ENCODE results near the gene LPAR6. TPM values are rescaled to one million over a fixed set of nuclear protein-coding genes. Genes with fewer than 3 reads are reported as not detected.

The LPAR6 gene
- total and polyA plus RNA-seq, 8 donors = 1.4 to 104 (median 11.9) TPM

DNA sequence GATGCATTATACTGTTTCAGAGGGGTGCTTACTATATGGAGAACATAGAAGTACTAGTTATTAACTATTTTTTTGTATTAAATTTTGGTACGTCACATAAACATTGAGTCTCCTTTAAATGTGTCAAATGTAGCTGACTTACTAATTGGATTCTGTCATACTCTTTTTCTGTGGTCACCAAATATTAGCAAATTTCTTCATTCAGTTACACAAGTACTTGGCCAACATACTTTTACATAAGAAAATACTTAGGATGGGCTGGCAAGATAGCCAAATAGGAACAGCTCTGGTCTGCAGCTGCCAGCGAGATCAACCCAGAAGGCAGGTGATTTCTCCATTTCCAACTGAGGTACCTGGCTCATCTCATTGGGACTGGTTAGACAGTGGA, 19.2 kb downstream of the LPAR6 start:
- WGBS, 5 donors = 92 to 96% (median 95%) methylated on average over 2 of the region's 2 CpGs
- no peak for DNase-seq
- intact Hi-C loops (cut with DNase I; ENCODE audit: low total_unique reads) = no loop called here
- Histone ChIP-seq H3K4me3 (no peak overlapping the region), H3K27me3 (no peaks in the 10 kb centered on the region), H3K4me1 (peaks cover 0 to 11% (median 1%) of the 10 kb centered on the region in 4 donors), H3K36me3 (peaks cover 0 to 45% (median 34%) of the 10 kb centered on the region in 4 donors), H3K9me3 (peaks cover 0 to 11% (median 7%) of the 10 kb centered on the region in 4 donors), H3K27ac (no peak overlapping the region)
- no peak for TF ChIP-seq POLR2AphosphoS5 (IDR thresholded peaks at IDR 0.05)
- no peak for TF ChIP-seq POLR2A (IDR thresholded peaks at IDR 0.05)
- TF ChIP-seq CTCF (IDR thresholded peaks at IDR 0.05) = no peak
- no peak for TF ChIP-seq EP300 (IDR thresholded peaks at IDR 0.05)

DNA sequence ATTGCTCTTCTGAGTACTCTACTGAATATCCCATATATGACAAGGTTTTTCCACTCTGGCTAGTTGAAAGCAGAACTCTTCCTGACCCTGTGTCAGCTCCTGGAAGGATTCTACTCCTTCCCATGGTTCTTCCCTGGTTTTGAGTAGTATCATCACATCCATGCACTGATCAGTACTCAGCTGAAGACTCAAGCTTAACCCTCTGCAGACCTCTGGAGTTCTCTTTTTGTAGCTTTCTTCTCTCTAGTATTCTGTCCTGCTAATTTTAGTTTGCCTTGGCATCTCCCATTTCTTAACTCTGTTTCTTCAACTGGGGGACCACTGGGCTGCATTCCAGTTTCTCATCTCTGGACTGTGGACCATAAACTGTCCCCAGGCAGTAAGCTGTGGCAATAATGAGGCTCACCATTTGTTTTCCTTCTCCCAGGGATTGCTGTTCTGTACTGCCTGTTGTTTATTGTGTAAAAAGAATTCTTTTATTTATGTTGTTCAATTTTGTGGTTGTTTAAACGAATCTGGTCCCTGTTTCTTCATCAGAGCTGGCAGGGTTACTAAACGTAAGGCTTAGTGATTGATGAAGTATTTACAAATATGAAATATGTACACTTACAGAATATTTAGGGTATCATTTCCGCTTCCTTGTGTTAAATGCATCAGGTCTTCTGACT, 19.7 kb downstream of the LPAR6 start:
- Histone ChIP-seq H3K4me1 (peaks cover 0 to 6% (median 0%) of the 10 kb centered on the region in 4 donors), H3K9me3 (peaks cover 0 to 11% (median 7%) of the 10 kb centered on the region in 4 donors), H3K4me3 (no peak overlapping the region), H3K27ac (no peak overlapping the region), H3K27me3 (no peaks in the 10 kb centered on the region), H3K36me3 (peaks cover 0 to 45% (median 34%) of the 10 kb centered on the region in 4 donors)
- intact Hi-C loops (cut with DNase I; ENCODE audit: low total_unique reads) = no loop called here
- no peak for TF ChIP-seq CTCF (IDR thresholded peaks at IDR 0.05)
- no peak for TF ChIP-seq POLR2AphosphoS5 (IDR thresholded peaks at IDR 0.05)
- TF ChIP-seq POLR2A (IDR thresholded peaks at IDR 0.05) = no peak
- TF ChIP-seq EP300 (IDR thresholded peaks at IDR 0.05) = no peak
- no peak for DNase-seq
- WGBS, 5 donors = 79 to 93% (median 90%) methylated on average over 3 of the region's 3 CpGs

DNA sequence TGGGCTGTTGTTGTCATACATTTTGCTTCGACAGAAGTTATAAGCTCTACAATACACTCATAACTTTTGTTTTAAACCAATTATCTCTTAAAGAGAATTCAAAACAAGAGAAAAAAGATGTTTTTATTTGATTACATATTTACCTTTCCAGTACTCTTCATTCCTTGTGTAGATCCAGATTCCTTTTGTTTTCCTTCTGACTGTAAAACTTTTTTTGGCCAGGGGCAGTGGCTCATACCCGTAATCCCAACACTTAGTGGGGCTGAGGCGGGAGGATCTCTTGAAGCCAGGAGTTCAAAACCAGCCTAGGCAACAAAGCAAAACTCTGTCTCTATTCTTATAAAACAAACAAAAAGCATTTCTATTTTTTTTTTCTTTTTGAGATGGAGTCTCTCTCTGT, 21.7 kb downstream of the LPAR6 start:
- Histone ChIP-seq H3K4me1 (no peaks in the 10 kb centered on the region), H3K4me3 (no peak overlapping the region), H3K9me3 (peaks cover 0 to 11% (median 7%) of the 10 kb centered on the region in 4 donors), H3K27ac (no peak overlapping the region), H3K36me3 (peaks cover 0 to 45% (median 36%) of the 10 kb centered on the region in 4 donors), H3K27me3 (no peaks in the 10 kb centered on the region)
- 95 to 99% (median 97%) methylated on average over 3 of the region's 3 CpGs for WGBS, 5 donors
- TF ChIP-seq CTCF (IDR thresholded peaks at IDR 0.05) (no peak), POLR2A (IDR thresholded peaks at IDR 0.05) (no peak), POLR2AphosphoS5 (IDR thresholded peaks at IDR 0.05) (no peak), EP300 (IDR thresholded peaks at IDR 0.05) (no peak)
- no peak for DNase-seq
- intact Hi-C loops (cut with DNase I; ENCODE audit: low total_unique reads) = no loop called here

- no peaks in the 10 kb centered on the region for H3K27me3 ChIP-seq
- WGBS, 5 donors = 93 to 96% (median 94%) methylated on average over 8 of the region's 8 CpGs
- H3K36me3 ChIP-seq = peaks cover 0 to 30% (median 20%) of the 10 kb centered on the region in 4 donors
- no peak for DNase-seq
- TF ChIP-seq POLR2AphosphoS5 (IDR thresholded peaks at IDR 0.05) = no peak
- H3K4me1 ChIP-seq = no peaks in the 10 kb centered on the region
- H3K4me3 ChIP-seq = no peak overlapping the region
- intact Hi-C loops (cut with DNase I; ENCODE audit: low total_unique reads) = no loop called here
- H3K9me3 ChIP-seq = peaks cover 0 to 7% (median 5%) of the 10 kb centered on the region in 4 donors
- H3K27ac ChIP-seq = no peak overlapping the region
Measured at GRCh38 chr13:48386816-48387215, 26.1 kb downstream of the LPAR6 start.

GRCh38 chr13:48383384-48383783, 29.5 kb downstream of the LPAR6 start:
- WGBS, 5 donors = 94 to 97% (median 96%) methylated on average over 2 of the region's 2 CpGs

More at GRCh38 chr13:48383384-48383783, 29.5 kb downstream of the LPAR6 start:
- TF ChIP-seq EP300 (IDR thresholded peaks at IDR 0.05) (no peak), POLR2A (IDR thresholded peaks at IDR 0.05) (no peak), CTCF (IDR thresholded peaks at IDR 0.05) (no peak), POLR2AphosphoS5 (IDR thresholded peaks at IDR 0.05) (no peak)
- peaks cover 2 to 44% (median 33%) of the 10 kb centered on the region in 4 donors for H3K36me3 ChIP-seq
- no peak overlapping the region for H3K4me3 ChIP-seq
- DNase-seq = no peak
- H3K27me3 ChIP-seq = no peaks in the 10 kb centered on the region
- H3K4me1 ChIP-seq = no peaks in the 10 kb centered on the region
- H3K9me3 ChIP-seq = no peaks in the 10 kb centered on the region
- intact Hi-C loops (cut with DNase I; ENCODE audit: low total_unique reads) = no loop called here
- H3K27ac ChIP-seq = no peak overlapping the region

Data from stomach (tissue), 9 donors.